ENCODE data around the gene TMEM135. TPM values are rescaled to one million over a fixed set of nuclear protein-coding genes. Genes with fewer than 3 reads are reported as not detected.

TMEM135 gene
- total RNA-seq, 1 donor from 2014 or later, result 38.1 TPM

GRCh38 chr11:87368151-87368550, 330.4 kb downstream of the TMEM135 start:
- H3K9me3 Mint-ChIP-seq (ENCODE audit: unreplicated experiment), result no peaks in the 10 kb centered on the region
- no peak overlapping the region for H3K27ac Mint-ChIP-seq (ENCODE audit: unreplicated experiment)
- peaks cover 12% of the 10 kb centered on the region for H3K4me1 Mint-ChIP-seq (ENCODE audit: low read depth, unreplicated experiment)
- no peak for TF ChIP-seq CTCF (IDR thresholded peaks at IDR 0.05; ENCODE audit: partially characterized antibody, unreplicated experiment)
- no peaks in the 10 kb centered on the region for H3K36me3 Mint-ChIP-seq (ENCODE audit: unreplicated experiment)
- no peaks in the 10 kb centered on the region for H3K27me3 Mint-ChIP-seq (ENCODE audit: unreplicated experiment)
- no peak for DNase-seq
- no peak overlapping the region for H3K4me3 Mint-ChIP-seq (ENCODE audit: unreplicated experiment)

- H3K27ac Mint-ChIP-seq (ENCODE audit: unreplicated experiment), result no peak overlapping the region
- no peak for DNase-seq
- no peaks in the 10 kb centered on the region for H3K9me3 Mint-ChIP-seq (ENCODE audit: unreplicated experiment)
- H3K4me3 Mint-ChIP-seq (ENCODE audit: unreplicated experiment), result no peak overlapping the region
- no peak for TF ChIP-seq CTCF (IDR thresholded peaks at IDR 0.05; ENCODE audit: partially characterized antibody, unreplicated experiment)
- no peaks in the 10 kb centered on the region for H3K36me3 Mint-ChIP-seq (ENCODE audit: unreplicated experiment)
- no peaks in the 10 kb centered on the region for H3K27me3 Mint-ChIP-seq (ENCODE audit: unreplicated experiment)
- peaks cover 12% of the 10 kb centered on the region for H3K4me1 Mint-ChIP-seq (ENCODE audit: low read depth, unreplicated experiment)
These were observed 331.2 kb downstream of the TMEM135 start for GRCh38 chr11:87368858-87369480.

- Mint-ChIP-seq H3K27me3 (ENCODE audit: unreplicated experiment) (no peaks in the 10 kb centered on the region), H3K9me3 (ENCODE audit: unreplicated experiment) (no peaks in the 10 kb centered on the region), H3K4me3 (ENCODE audit: unreplicated experiment) (no peak overlapping the region), H3K27ac (ENCODE audit: unreplicated experiment) (no peak overlapping the region), H3K36me3 (ENCODE audit: unreplicated experiment) (no peaks in the 10 kb centered on the region), H3K4me1 (ENCODE audit: low read depth, unreplicated experiment) (peaks cover 12% of the 10 kb centered on the region)
- no peak for DNase-seq
- no peak for TF ChIP-seq CTCF (IDR thresholded peaks at IDR 0.05; ENCODE audit: partially characterized antibody, unreplicated experiment)
These were observed 332.2 kb downstream of the TMEM135 start for GRCh38 chr11:87369888-87370287.

DNA sequence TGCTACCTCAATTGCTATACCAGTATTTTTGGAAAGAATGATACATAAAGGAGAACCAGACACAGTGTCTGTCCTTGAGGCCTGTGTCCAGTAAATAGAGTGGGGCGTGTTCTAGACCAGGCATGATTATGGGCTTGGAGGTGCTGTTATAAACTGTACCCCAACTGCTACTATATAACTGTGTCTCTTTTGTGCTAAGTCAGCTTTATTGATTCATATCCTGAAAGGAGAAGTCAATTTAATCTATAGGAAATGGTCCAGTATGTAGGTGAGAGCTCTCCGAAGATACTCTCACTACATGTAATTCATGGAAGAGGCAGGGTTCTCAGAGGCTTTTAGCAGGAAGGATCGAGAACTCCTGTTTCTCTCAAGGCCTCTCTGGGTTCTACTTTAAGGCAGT, 334.3 kb downstream of the TMEM135 start:
- H3K4me1 Mint-ChIP-seq (ENCODE audit: low read depth, unreplicated experiment), result peaks cover 12% of the 10 kb centered on the region
- no peak overlapping the region for H3K4me3 Mint-ChIP-seq (ENCODE audit: unreplicated experiment)
- no peak overlapping the region for H3K27ac Mint-ChIP-seq (ENCODE audit: unreplicated experiment)
- no peak for DNase-seq
- peaks cover 2% of the 10 kb centered on the region for H3K36me3 Mint-ChIP-seq (ENCODE audit: unreplicated experiment)
- peaks cover 2% of the 10 kb centered on the region for H3K27me3 Mint-ChIP-seq (ENCODE audit: unreplicated experiment)
- TF ChIP-seq CTCF (IDR thresholded peaks at IDR 0.05; ENCODE audit: partially characterized antibody, unreplicated experiment), result no peak
- no peaks in the 10 kb centered on the region for H3K9me3 Mint-ChIP-seq (ENCODE audit: unreplicated experiment)

Other genes starting within 250 kb of the TMEM135 start
- 20.2 TPM for gene PRSS23, start 237.4 kb upstream of the TMEM135 start, total RNA-seq (ENCODE audit: unreplicated experiment)
- gene FZD4, start 82.5 kb upstream of the TMEM135 start, total RNA-seq (ENCODE audit: unreplicated experiment), result 2.0 TPM